ENCODE results near the gene TPPP.

DNA sequence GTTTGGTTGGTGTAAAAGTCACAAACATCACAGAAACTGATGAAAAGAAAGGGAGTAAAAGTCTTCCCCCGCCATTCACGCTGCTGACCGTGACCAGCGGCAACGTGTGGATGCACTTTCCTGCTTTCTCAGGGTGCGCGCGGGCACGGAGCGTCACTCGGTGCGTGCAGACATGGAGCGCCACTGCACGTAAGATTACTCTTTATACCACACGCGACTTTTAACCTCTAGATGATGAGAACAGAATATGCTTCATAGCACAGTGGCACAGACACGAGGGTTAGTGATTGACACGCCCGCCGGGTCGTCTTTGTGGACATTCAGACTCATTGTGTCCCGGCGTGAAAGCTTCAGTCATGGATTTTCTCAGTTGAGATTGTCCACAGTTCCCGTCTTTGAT, 65.3 kb downstream of the TPPP start:
- TF ChIP-seq, protein P1, sequence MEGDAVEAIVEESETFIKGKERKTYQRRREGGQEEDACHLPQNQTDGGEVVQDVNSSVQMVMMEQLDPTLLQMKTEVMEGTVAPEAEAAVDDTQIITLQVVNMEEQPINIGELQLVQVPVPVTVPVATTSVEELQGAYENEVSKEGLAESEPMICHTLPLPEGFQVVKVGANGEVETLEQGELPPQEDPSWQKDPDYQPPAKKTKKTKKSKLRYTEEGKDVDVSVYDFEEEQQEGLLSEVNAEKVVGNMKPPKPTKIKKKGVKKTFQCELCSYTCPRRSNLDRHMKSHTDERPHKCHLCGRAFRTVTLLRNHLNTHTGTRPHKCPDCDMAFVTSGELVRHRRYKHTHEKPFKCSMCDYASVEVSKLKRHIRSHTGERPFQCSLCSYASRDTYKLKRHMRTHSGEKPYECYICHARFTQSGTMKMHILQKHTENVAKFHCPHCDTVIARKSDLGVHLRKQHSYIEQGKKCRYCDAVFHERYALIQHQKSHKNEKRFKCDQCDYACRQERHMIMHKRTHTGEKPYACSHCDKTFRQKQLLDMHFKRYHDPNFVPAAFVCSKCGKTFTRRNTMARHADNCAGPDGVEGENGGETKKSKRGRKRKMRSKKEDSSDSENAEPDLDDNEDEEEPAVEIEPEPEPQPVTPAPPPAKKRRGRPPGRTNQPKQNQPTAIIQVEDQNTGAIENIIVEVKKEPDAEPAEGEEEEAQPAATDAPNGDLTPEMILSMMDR (IDR thresholded peaks at IDR 0.05): no peak
- TF ChIP-seq POLR2A (IDR thresholded peaks at IDR 0.05): no peak
